Tibial nerve (tissue), 4 donors: ENCODE data around the gene ADRM1. TPM values are rescaled to one million over a fixed set of nuclear protein-coding genes. Genes with fewer than 3 reads are reported as not detected.

Source experiments
- DNase-seq, 2 donors: peaks; one replicate each; pipeline ENCODE4 v3.0.0-alpha.2; 2019; ENCODE audit warnings: low spot score in 2 of 2
- H3K27ac ChIP-seq, 4 donors: fragments of 200-600 bp; sonication (generic) in 3 of 4; one replicate each; pipeline ENCODE4 v1.5.1; 2017 to 2019; ENCODE audit warnings: mild to moderate bottlenecking in 1 of 4
- H3K27me3 ChIP-seq, 2 donors: fragments of 200-600 bp; sonication (generic) in 1 of 2; one replicate each; pipeline versions ENCODE4 v1.5.1 to v1.6.0; 2017 to 2019
- H3K36me3 ChIP-seq, 3 donors: fragments of 200-600 bp; sonication (generic); one replicate each; pipeline ENCODE4 v1.5.1; 2018 to 2019
- H3K4me1 ChIP-seq, 4 donors: fragments of 200-600 bp; sonication (generic) in 3 of 4; one replicate each; pipeline ENCODE4 v1.5.1; 2017 to 2019
- H3K4me3 ChIP-seq, 4 donors: fragments of 200-600 bp; sonication (generic) in 3 of 4; one replicate each; pipeline ENCODE4 v1.5.1; 2017 to 2019; ENCODE audit warnings: mild to moderate bottlenecking in 1 of 4, moderate library complexity in 1 of 4
- H3K9me3 ChIP-seq, 4 donors: fragments of 200-600 bp; sonication (generic) in 3 of 4; one replicate each; pipeline ENCODE4 v1.5.1; 2017 to 2019
- CTCF ChIP-seq, 5 experiments: fragments of 200-600 bp in 3 of 5; fragments of 450-650 bp in 2 of 5; sonication (generic) in 3 of 5; IDR thresholded peaks; one replicate each; pipeline ENCODE4 v1.5.1; 2016 to 2019; ENCODE audit warnings: antibody characterized with exemption in 5 of 5, mild to moderate bottlenecking in 3 of 5, moderate library complexity in 2 of 5
- EP300 ChIP-seq, 2 donors: sonication (generic); formaldehyde crosslinking; IDR thresholded peaks; one replicate each; pipeline ENCODE4 v1.6.1; 2017; ENCODE audit warnings: antibody characterized with exemption in 2 of 2, mild to moderate bottlenecking in 1 of 2
- POLR2A ChIP-seq, 2 donors: fragments of 450-650 bp; IDR thresholded peaks; one replicate each; pipeline ENCODE4 v1.6.1; 2017; ENCODE audit warnings: antibody characterized with exemption in 2 of 2, mild to moderate bottlenecking in 2 of 2, moderate library complexity in 2 of 2
- WGBS, 2 donors: methylation state at CpG; one replicate each; pipeline ENCODE4 v1.1.5; 2018; 5-methylcytosine and 5-hydroxymethylcytosine counted together
- total RNA-seq, 4 donors: library from RNA; depleted of rRNA; stranded (reverse); fragments of >200 nt; gene quantifications; one replicate each; pipeline ENCODE4 v1.1.0, GENCODE V29; 2016

The ADRM1 gene
- total RNA-seq, 4 donors from 2014 or later = 111 to 132 (median 129) TPM

GRCh38 chr20:62276439-62276838 lies 26.4 kb upstream of the ADRM1 start:
- no peak overlapping the region for H3K27ac ChIP-seq
- no peaks in the 10 kb centered on the region for H3K9me3 ChIP-seq
- H3K4me3 ChIP-seq = no peak overlapping the region
- H3K36me3 ChIP-seq = peaks cover 0 to 91% (median 21%) of the 10 kb centered on the region in 3 donors
- TF ChIP-seq CTCF (IDR thresholded peaks at IDR 0.05) = no peak
- no peak for TF ChIP-seq EP300 (IDR thresholded peaks at IDR 0.05)
- no peak for TF ChIP-seq POLR2A (IDR thresholded peaks at IDR 0.05)
- no peaks in the 10 kb centered on the region for H3K27me3 ChIP-seq
- 79 to 83% methylated on average over 6 of the region's 6 CpGs for WGBS, 2 donors
- no peak for DNase-seq
- H3K4me1 ChIP-seq = no peaks in the 10 kb centered on the region

GRCh38 chr20:62277253-62277652 lies 25.5 kb upstream of the ADRM1 start:
- H3K4me3 ChIP-seq = no peak overlapping the region
- H3K9me3 ChIP-seq = no peaks in the 10 kb centered on the region
- no peak overlapping the region for H3K27ac ChIP-seq
- DNase-seq = no peak
- H3K36me3 ChIP-seq = peaks cover 0 to 91% (median 21%) of the 10 kb centered on the region in 3 donors
- no peaks in the 10 kb centered on the region for H3K4me1 ChIP-seq
- WGBS, 2 donors = 68 to 70% methylated on average over 13 of the region's 13 CpGs
- no peak for TF ChIP-seq CTCF (IDR thresholded peaks at IDR 0.05)
- TF ChIP-seq POLR2A (IDR thresholded peaks at IDR 0.05) = no peak
- TF ChIP-seq EP300 (IDR thresholded peaks at IDR 0.05) = no peak
- H3K27me3 ChIP-seq = no peaks in the 10 kb centered on the region

GRCh38 chr20:62280303-62280702 lies 22.5 kb upstream of the ADRM1 start:
- peaks cover 0 to 91% (median 16%) of the 10 kb centered on the region in 3 donors for H3K36me3 ChIP-seq
- no peak overlapping the region for H3K4me3 ChIP-seq
- no peaks in the 10 kb centered on the region for H3K9me3 ChIP-seq
- TF ChIP-seq CTCF (IDR thresholded peaks at IDR 0.05) (no peak), POLR2A (IDR thresholded peaks at IDR 0.05) (no peak), EP300 (IDR thresholded peaks at IDR 0.05) (no peak)
- H3K4me1 ChIP-seq = no peaks in the 10 kb centered on the region
- no peak for DNase-seq
- H3K27me3 ChIP-seq = no peaks in the 10 kb centered on the region
- no peak overlapping the region for H3K27ac ChIP-seq
- 82 to 91% methylated on average over 4 of the region's 4 CpGs for WGBS, 2 donors

GRCh38 chr20:62281161-62281933 lies 21.4 kb upstream of the ADRM1 start:
- Histone ChIP-seq H3K36me3 (peaks cover 0 to 91% (median 16%) of the 10 kb centered on the region in 3 donors), H3K4me3 (no peak overlapping the region), H3K4me1 (no peaks in the 10 kb centered on the region), H3K27me3 (no peaks in the 10 kb centered on the region), H3K27ac (no peak overlapping the region), H3K9me3 (no peaks in the 10 kb centered on the region)
- 92 to 93% methylated on average over 31 of the region's 31 CpGs for whole genome bisulfite sequencing, 2 donors
- DNase-seq = no peak
- TF ChIP-seq EP300 (IDR thresholded peaks at IDR 0.05) (no peak), CTCF (IDR thresholded peaks at IDR 0.05) (no peak), POLR2A (IDR thresholded peaks at IDR 0.05) (no peak)

GRCh38 chr20:62282103-62282502 lies 20.7 kb upstream of the ADRM1 start:
- Histone ChIP-seq H3K4me1 (no peaks in the 10 kb centered on the region), H3K27me3 (no peaks in the 10 kb centered on the region), H3K9me3 (no peaks in the 10 kb centered on the region), H3K4me3 (no peak overlapping the region), H3K36me3 (peaks cover 0 to 91% (median 16%) of the 10 kb centered on the region in 3 donors), H3K27ac (no peak overlapping the region)
- 91 to 93% methylated on average over 7 of the region's 7 CpGs for WGBS, 2 donors
- DNase-seq = no peak
- TF ChIP-seq EP300 (IDR thresholded peaks at IDR 0.05) = no peak
- TF ChIP-seq CTCF (IDR thresholded peaks at IDR 0.05) = no peak
- no peak for TF ChIP-seq POLR2A (IDR thresholded peaks at IDR 0.05)
